Measurements from ENCODE around the gene IQGAP2.
"Not testable (repeated sequence)": the region's sequence is repeated elsewhere in the genome, so short reads cannot be mapped to it uniquely, and the experiment has no call there.

IQGAP2 gene

GRCh38 chr5:76402886-76403765 is at the start of gene IQGAP2:
TSS of gene IQGAP2 (plus strand) at chr5:76403285. CDS start at chr5:76403546, 261 bp downstream.
- DNase-seq: peak; percentile 75

- DNase-seq: no peak
Observed at GRCh38 chr5:76356887-76357286, 46.2 kb upstream of the IQGAP2 start.

GRCh38 chr5:76363352-76364225 is 39.5 kb upstream of the IQGAP2 start:
- DNase-seq: no peak

GRCh38 chr5:76364226-76364589 is 38.9 kb upstream of the IQGAP2 start:
- no peak for DNase-seq

GRCh38 chr5:76365561-76365960 is 37.5 kb upstream of the IQGAP2 start:
- no peak for DNase-seq

GRCh38 chr5:76366596-76366995 is 36.5 kb upstream of the IQGAP2 start:
- no peak for DNase-seq

GRCh38 chr5:76367623-76368371 is 35.3 kb upstream of the IQGAP2 start:
- DNase-seq: no peak

- no peak for DNase-seq
Observed at GRCh38 chr5:76368941-76369340, 34.1 kb upstream of the IQGAP2 start.

- DNase-seq: not testable (repeated sequence)
Observed at GRCh38 chr5:76369668-76370067, 33.4 kb upstream of the IQGAP2 start.

GRCh38 chr5:76371960-76372322 is 31.1 kb upstream of the IQGAP2 start:
- no peak for DNase-seq

- DNase-seq: no peak
Observed at GRCh38 chr5:76372323-76373054, 30.6 kb upstream of the IQGAP2 start.

GRCh38 chr5:76376148-76376865 is 26.8 kb upstream of the IQGAP2 start:
- DNase-seq: no peak

GRCh38 chr5:76376866-76377230 is 26.2 kb upstream of the IQGAP2 start:
- DNase-seq: no peak

- no peak for DNase-seq
Observed at GRCh38 chr5:76378355-76378754, 24.7 kb upstream of the IQGAP2 start.

- DNase-seq: no peak
Observed at GRCh38 chr5:76379316-76379715, 23.8 kb upstream of the IQGAP2 start.

- no peak for DNase-seq
Observed at GRCh38 chr5:76379855-76380254, 23.2 kb upstream of the IQGAP2 start.

- no peak for DNase-seq
Observed at GRCh38 chr5:76380346-76381066, 22.6 kb upstream of the IQGAP2 start.

- no peak for DNase-seq
Observed at GRCh38 chr5:76383126-76383832, 19.8 kb upstream of the IQGAP2 start.

GRCh38 chr5:76384189-76384588 is 18.9 kb upstream of the IQGAP2 start:
- DNase-seq: no peak

GRCh38 chr5:76384705-76385104 is 18.4 kb upstream of the IQGAP2 start:
- peak; percentile 21 for DNase-seq

All from activated gamma-delta T cell treated with Interleukin-2 at 50 U/mL for 16 hours (primary cell).